GM18526 (cell line): ENCODE results near the gene KCNH2.

ENCODE experiments used
- POLR2A ChIP-seq: IDR thresholded peaks from 3 replicates; pipeline ENCODE4 v1.6.1; 2011; ENCODE audit not compliant: insufficient read length; ENCODE audit errors: extremely low read depth

KCNH2 gene

GRCh38 chr7:150973571-150974451 is 4.3 kb downstream of the KCNH2 start:
- no peak for TF ChIP-seq POLR2A

GRCh38 chr7:150972741-150973140 is 5.4 kb downstream of the KCNH2 start:
- no peak for TF ChIP-seq POLR2A

GRCh38 chr7:150972023-150972468 is 6.1 kb downstream of the KCNH2 start:
- no peak for TF ChIP-seq POLR2A

- no peak for TF ChIP-seq POLR2A
Measured at GRCh38 chr7:150971242-150972022, 6.7 kb downstream of the KCNH2 start.

GRCh38 chr7:150970424-150970823 is 7.7 kb downstream of the KCNH2 start:
- TF ChIP-seq POLR2A: no peak

- TF ChIP-seq POLR2A: no peak
Measured at GRCh38 chr7:150969475-150969874, 8.6 kb downstream of the KCNH2 start.

GRCh38 chr7:150968734-150969372 is 9.3 kb downstream of the KCNH2 start:
- TF ChIP-seq POLR2A: no peak

- no peak for TF ChIP-seq POLR2A
Measured at GRCh38 chr7:150968056-150968733, 9.9 kb downstream of the KCNH2 start.

- TF ChIP-seq POLR2A: no peak
Measured at GRCh38 chr7:150967349-150967748, 10.8 kb downstream of the KCNH2 start.

GRCh38 chr7:150966002-150966401 is 12.1 kb downstream of the KCNH2 start:
- TF ChIP-seq POLR2A: no peak

GRCh38 chr7:150965273-150965830 is 12.8 kb downstream of the KCNH2 start:
- no peak for TF ChIP-seq POLR2A

- no peak for TF ChIP-seq POLR2A
Measured at GRCh38 chr7:150964593-150965111, 13.5 kb downstream of the KCNH2 start.

GRCh38 chr7:150963707-150964559 is 14.2 kb downstream of the KCNH2 start:
- no peak for TF ChIP-seq POLR2A
